Forelimb muscle (tissue), 1 donor: ENCODE results near the gene B3GALNT2. TPM values are rescaled to one million over a fixed set of nuclear protein-coding genes. Genes with fewer than 3 reads are reported as not detected.
"Not testable (repeated sequence)": the region's sequence is repeated elsewhere in the genome, so short reads cannot be mapped to it uniquely, and the experiment has no call there.

Experiments used
- DNase-seq: peaks from one replicate; pipeline ENCODE4 v3.0.0-alpha.2; 2013; ENCODE audit warnings: low read depth
- polyA plus RNA-seq: library from polyadenylated mRNA; unstranded; fragments of 120-200 nt; gene quantifications from one replicate; pipeline ENCODE4 v1.2.1, GENCODE V29; 2013; ENCODE audit not compliant: insufficient read length

B3GALNT2 gene
- 30.9 TPM for polyA plus RNA-seq

DNA sequence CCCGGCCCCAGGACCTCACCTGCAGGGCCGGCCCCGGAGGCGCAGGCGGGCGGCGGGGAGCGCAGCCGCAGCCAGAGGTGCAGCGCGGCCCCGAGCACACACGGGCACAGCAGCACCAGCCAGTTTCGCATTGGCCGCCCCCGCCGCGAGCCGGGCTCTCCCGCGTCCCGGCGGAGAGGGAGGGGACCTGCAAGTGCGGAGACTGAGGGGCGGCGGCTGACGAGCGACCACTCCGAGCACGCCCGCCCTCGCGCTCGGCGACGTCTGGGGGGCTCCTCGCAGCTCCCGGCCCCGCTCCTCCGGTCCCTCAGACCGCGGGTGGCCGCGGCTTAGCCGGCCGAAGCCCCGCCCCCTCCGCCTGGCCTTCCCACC lies at the start of gene B3GALNT2:
Gene B3GALNT2 (minus strand): TSS at position 331 of the 372 bp plus-strand sequence. CDS start 200 bp downstream, at position 131.
- DNase-seq: no peak

DNA sequence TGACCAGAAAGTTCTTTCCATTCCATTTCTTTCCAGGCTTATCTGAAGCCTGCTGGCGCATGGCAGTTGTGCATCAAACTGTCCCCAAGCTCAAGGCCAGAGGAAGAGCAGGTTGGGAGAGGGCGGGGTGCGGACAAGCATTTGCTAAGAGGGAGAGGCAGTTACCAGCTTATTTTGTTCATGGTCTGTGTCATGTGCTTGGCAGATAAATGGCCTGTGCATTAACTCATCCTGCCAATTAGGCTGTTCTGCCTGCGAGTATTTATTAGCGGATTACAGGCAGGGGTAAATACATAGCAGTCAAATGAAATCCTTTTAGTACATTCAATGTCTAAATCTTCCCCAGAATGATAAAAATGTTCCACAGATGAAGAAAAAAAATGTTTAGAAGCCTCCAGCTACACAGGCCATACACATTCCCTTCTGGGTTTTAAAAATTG lies 48.9 kb upstream of the B3GALNT2 start:
- no peak for DNase-seq

DNA sequence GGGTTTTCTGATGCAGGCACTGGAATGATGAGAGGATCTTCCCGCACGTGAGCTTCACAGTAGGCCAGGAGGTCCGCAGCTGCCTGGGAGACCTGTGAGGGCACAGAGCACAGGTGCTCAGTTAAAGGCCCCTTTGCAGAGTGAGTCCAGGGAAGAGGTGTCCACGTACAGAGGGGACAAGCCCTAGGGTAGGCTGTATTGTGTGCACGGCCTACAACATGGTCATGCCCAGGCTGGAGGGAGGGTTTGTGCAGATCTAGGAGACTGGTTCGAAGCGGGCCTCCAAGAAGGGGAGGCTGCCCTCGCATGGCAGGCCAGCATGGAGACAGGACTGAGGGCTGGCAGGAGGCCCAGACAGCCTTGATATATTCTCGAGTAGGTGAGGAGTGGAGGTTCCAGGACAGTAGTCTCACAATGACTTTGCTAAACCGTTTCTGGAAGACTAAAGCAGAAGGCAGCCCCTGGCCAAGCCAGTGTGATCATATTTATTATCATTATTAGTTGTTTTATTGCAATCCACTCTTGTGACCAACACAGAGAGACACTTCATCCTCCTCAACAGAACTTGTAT lies 48.0 kb upstream of the B3GALNT2 start:
- DNase-seq: no peak

DNA sequence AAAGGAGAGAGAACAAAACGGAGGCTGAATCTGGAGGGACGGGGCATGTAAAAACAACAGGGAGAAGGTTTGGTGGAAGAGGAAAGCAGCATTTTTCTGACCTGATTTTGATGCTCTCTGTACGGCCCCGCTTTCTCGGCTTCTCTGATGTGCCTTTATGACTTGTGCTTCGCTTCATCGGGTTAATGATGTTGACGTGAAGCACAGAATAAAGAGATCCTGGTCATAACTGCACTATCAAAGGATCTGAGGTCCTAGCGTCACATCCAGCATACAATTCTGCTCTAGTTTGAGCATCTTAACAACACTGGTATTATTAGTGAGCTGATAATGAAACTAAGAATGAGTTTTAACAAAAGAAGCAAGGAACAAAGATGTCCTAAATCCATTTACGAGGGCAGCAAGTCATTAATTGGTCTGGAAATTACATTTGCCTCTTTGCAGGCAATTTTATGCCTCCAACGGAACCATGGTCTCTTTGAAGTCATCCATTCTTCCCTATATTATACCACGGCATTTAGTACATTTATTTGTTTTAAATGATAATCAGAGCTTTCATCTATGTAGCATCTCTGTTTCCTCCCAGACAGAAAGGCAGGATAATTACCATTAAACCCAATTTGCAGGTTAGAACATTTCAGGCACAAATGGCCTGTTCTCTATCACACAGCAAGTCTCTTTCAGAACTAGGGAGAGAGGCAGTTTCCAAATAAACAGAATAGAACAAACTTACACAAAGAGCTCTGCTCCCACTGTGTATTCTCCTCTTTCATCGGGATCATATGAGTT lies 45.3 kb upstream of the B3GALNT2 start:
- no peak for DNase-seq

DNA sequence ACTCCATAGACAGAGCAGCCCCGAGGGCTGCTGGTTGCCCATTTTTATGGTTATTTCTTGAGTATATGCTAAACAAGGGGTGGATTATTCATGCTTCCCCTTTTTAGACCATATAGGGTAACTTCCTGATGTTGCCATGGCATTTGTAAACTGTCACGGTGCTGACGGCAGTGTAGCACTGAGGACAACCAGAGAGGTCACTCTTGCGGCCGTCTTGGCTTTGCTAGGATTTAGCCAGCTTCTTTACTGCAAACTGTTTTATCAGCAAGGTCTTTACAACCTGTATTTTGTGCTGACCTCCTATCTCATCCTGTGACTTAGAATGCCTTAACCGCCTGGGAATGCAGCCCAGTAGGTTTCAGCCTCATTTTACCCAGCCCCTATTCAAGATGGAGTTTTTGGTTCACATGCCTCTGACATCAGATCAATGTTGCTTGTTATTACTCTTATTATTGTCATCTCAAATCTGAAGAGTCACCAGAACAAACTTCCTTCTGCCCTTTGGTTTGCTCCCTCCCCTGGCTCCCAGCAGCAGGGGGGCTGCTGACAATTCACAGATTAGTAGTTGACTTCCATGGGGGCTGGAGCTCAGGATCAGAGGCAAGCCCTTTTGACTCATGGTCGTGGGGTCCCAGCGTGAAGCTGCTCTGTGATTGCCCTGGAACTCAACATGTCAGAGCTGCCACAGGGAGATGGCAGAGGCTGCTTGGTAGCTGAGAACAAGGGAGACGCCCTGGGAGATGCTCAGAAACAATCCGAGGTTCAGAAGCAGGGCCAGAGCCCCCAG lies 42.3 kb upstream of the B3GALNT2 start:
- not testable (repeated sequence) for DNase-seq

DNA sequence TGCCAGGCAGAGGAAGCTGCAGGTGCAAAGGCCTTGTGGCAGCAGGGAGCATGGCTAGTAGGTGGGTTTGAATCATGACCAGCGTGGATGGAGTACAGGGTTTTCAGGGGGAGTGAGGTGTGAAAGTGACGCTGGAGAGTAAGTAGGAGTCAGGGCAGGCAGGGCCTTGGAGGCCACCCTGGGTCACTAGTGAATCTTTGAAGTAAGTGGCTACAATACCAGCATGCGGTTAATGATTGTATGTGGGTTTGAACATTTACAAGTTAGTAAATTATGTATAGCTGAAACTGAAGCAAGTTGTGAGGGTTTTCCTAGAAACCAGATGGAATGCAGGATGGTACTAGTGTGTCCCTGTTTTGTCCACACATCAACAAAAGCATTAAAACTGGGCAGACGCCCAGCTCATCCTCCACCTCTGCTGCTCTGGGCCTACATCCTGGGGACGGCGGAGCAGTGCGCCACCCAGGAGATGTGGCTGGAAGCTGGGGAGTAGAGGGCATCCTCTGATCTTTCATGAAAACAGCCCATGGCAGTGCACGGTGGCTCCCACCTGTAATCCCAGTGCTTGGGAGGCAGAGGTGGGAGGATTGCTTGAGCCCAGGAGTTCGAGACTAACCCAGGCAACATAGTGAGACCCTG lies 41.2 kb upstream of the B3GALNT2 start:
- no peak for DNase-seq

DNA sequence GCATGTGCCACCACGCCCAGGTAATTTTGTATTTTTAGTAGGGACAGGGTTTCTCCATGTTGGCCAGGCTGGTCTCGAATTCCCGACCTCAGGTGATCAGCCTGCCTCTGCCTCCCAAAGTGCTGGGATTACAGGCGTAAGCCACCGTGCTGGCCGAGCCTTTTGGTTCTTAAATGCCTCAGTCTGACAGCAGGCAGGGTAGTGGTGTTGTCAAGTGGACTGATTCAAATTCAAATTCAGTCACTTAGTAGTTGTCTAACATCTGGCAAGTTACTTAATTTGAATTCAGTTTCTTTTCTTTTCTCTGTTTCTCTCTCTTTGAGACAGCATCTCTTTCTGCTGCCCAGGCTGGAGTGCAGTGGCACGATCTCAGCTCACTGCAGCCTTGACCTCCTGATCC lies 38.6 kb upstream of the B3GALNT2 start:
- not testable (repeated sequence) for DNase-seq

DNA sequence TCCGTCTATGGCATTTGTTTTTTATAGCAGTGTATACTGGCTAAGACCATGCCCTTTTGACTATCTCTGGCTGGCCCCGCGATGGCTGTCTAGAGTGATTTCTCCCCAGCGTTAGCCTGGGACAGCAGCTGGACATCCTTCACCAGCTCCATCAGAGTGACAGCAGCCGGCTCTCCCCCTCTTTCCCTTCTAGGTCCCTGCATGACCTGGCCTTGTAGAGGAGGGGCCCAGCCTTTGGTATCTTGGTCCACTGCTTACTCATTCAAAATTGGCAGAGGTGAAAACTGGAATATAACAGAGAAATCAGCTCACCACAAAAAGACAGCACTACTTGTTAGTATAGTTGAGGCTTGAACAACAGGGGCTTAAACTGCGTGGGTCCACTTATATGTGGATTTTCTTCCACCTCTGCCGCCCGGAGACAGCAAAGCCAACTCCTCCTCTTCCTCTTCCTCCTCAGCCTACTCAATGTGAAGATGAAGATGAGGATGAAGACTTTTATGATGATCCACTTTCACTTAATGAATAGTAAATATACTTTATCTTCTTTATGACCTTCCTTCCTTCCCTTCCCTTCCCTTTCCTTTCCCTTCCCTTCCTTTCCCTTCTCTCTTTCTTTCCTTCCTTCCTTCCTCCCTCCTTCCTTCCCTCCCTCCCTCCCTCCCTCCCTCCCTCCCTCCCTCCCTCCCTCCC lies 29.4 kb upstream of the B3GALNT2 start:
- DNase-seq: no peak

DNA sequence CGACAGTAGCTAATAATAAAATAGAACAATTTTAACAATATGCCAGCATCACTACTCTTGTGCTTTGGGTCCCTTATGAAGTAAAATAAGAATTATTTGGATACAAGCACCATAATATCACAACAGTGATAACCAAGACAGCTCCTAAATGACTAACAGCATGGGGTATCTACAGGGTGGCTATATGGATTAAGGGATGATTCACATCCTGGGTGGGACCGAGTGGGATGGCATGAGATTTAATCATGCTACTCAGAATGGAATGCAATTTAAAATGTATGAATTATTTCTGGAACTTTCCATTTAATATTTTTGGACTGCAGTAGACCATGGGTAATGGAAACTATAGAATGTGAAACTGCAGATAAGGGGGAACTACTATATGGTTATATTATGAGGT lies 28.1 kb upstream of the B3GALNT2 start:
- no peak for DNase-seq

DNA sequence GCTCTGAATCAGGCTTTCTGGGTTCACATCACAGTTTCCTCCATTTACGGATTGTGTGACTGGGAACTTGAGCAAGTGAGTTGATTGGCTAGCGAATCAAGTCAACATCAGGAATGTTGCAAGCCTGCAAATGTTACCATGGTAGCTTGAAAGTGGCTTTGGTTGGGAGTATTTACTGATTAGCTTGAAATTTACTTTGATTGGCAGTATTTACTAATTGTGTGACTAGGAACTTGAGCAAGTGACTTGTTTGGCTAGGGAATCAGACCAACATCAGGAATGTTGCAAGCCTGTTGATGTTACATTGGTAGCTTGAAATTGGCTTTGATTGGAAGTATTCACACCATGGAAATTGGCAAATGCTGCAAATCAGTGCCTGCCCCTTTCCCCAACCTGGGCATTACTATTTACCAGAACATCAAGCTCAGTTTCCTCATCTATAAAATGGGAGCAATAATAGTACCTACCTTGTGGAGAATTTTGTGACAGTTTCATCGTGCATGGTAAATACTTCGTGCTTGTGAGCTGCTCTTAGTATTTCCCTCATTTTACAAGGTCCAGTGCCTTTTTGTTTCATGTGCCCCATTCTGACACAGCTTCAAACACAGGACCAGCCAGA lies 23.1 kb upstream of the B3GALNT2 start:
- no peak for DNase-seq

DNA sequence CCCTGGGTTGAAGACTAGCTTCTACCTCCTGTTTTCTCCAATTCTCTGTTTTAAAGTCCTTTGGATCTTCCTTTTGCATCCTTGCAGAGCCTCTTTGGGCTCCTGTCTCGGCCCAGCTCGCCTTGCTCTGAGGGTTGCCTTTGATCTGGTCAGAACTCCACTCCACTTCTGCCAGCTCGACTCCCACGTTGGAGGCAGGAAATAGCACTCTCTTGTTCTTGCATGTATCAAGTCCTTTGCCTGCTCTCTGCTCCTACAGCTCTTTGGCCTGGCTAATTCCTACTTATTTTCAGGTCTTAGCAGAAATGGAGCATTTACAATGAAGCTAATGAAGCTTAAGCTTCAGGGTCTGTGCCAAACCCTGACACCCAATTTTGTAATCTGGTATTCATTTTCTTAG lies 21.1 kb upstream of the B3GALNT2 start:
- DNase-seq: no peak

DNA sequence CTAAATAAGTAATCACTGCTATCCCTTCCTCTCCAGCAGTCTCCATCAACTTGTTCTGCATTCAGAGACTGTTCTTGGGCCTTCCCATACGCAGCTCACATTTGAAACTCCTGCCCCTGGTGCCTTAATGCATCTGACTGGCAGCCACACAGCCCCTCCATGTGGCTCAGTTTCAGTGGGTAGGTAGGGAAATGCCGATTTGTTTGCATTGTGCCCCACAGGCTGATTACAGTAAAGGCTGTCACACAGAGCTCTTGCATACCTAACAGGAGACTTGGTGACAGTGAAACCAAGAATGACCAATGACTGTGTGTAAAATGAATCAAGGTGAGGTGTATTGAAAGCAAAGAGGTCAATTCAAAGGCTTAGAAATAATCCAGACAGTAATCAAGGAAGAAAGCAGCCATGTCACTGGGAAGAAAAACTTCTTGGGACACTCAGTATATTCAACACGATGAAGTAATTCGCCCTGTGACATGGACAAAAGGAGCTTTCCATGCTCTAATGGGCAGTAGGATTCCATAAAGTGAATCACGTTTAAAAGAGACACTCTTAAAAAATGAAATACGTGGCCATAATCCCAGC lies 12.7 kb upstream of the B3GALNT2 start:
- DNase-seq: no peak

DNA sequence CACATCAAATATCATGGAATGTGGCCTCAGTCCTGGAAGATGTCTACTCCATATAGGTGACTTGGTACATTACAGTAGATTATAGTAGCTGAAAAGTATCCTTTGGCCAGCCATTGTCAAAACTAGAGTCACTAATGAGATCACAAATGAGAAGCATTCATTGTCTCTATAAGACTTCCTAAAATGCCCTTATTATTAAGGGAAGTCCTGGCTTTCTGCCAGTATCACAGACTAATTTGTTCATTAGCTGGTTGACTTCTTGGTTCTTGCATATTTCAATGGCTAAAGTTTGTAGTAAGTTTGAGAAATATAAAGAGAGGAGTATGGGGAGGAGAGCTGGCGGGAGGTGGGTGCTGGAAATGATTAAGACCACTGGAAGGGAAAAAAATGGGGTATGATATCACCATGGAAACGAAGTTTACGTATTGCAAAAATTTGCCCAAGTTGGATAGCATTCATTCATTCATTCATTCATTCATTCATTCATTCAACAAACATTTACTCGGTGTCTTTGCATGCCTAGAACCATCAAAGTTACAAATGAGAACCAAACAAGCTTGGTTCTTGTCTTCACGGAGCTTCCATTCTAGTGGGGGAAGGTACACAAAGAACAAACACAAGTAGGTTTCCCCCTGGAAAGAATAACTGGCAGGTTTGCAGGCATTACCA lies 11.7 kb upstream of the B3GALNT2 start:
- no peak for DNase-seq

DNA sequence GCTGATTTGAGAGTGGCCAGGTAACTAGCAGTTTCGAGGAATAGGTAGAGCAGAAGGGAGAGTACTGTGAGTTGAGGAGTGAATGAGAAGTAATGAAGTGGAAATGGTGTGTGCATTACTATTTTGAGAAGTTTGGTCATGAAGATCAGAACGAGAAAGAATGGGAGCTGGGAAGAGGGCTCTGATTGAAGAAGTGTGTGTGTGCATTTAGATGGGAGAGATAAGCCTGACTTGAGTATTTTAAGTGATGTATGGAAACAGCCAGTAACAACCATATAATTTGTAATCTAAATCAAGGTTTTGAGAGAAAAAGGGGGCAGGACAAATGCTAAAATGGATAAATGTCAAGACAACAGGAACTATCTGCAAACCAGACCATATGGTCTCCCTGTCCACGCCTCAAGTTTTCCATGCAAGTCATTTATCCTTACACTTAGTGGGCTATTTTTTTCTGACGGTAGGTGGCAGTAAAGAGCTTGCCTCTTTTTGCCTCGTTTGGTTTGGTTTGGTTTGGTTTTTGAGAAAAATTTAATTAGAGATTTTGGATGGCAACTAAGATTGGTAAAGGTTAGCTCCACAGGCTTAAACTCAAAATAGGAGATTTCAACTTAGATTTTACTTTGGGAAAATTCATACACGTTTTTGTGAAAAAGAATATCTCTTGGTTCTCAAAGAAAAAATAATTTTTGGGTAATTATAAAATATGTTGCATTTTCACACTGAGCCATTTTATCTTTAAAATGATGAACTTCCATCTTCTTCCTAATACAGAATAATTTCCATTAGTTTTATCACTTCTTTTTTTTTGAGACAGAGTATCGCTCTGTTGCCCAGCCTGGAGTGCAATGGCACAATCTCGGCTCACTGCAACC lies 9.5 kb upstream of the B3GALNT2 start:
- no peak for DNase-seq

DNA sequence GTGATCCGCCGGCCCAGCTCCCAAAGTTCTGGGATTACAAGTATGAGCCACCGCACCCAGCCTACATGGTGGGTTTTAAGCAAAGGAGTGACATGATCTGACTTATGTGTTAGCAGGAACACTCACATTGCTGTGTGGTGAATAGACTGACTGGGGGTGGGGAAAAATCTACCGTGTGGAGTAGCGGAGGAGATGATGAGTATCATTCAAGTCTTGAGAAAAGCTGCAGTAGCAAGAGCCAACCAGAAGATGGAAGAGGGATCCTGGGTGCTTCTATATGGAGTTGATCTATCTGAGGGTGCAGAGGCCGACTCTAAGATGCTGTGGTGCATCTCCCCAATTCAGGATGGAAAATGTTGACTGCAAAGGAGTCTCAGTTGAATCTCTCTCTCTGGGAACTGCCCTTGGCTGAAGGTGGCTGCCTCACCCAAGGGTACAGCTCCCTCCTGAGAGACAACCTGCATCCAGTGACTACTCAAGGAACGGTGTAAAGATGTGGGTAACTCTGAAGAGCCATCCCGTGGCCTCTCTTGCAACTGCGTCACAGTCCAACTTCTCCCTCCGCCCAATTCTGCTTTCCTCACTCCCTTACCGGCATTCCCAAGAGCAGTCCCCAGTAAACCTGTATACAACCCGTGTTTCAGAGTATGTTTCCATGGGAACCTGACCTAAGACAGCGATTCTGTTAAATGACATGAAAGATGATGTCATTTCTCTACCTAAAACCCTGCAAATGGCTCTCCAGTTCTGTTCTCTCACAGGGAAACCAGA lies 7.4 kb upstream of the B3GALNT2 start:
- no peak for DNase-seq

DNA sequence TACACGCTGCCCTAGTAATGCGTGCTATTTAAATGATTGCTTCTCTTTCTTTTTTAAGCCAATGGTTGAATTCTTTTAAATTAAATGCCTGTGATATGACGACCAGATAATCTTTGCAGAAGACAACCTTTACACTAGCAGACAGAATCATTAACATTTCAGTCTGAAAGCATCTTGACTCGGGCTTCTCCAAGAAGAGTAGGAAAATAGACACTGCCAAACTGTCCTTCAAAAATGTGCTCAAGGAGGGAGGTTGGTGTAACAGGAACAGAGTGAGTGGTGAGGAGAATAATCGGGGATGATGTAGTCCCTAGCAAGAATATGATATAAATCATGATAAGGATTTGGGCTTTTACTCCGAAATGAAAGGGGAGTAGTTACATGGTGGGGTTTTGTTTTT lies 6.6 kb upstream of the B3GALNT2 start:
- no peak for DNase-seq

DNA sequence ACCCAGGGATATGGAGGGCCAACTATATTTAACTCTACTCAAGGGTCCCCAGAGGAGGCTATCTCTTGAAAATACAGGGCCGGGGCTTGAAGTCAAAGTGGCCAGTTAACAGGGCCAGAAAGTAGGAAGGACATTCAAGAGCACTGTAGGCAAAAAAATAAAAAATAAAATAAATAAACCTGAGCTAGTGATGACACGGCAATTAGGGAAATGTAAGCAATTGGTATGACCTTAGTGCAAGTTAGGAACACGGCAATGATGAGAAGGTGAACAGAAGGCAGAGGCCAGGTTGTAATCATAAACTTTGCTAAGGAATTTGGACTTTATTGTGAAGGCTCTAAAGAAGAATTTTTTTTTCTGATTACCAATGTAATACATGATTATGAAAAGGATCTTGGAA lies 3.4 kb upstream of the B3GALNT2 start:
- no peak for DNase-seq

DNA sequence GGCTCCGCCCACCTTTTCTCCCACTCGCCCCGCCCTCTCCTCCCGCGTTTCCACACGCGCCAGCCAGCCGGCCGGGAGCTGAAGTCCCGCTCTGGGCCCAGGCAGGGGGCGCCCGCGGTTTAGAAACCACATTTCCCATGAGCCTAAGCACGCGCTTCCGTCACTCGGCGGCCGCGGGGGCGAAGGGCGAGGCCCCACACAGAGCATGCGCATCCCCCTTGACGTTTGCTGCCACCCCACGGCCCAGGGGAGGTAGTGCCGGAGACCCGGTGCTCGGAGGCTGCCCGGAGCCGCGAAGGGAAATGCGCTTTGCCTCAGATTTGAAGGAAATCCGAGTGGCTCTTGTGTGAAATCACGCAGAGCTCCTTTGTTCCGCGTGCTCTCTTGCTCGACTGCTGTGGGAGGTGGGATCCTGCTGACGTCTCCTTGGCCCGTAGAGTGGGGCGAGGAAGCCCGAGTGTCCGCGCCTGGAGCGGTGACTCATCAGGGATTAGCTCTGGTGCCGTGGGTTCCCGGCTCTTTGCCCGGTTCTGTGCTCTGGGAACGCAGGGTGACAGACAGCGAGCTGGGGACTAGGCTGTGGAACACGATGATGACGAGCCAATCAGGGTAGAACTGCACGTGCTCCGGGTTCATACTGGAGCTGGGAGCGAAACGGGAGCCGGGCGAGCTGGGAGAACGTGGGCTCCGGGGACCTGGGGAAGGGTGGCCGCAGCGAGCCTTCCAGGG lies 406 bp upstream of the B3GALNT2 start:
- peak; percentile 84 for DNase-seq
